Osteoblast (primary cell): ENCODE data around the gene EFCAB5. TPM values are rescaled to one million over a fixed set of nuclear protein-coding genes. Genes with fewer than 3 reads are reported as not detected.
"Not testable (repeated sequence)": the region's sequence is repeated elsewhere in the genome, so short reads cannot be mapped to it uniquely, and the experiment has no call there.

Source experiments
- DNase-seq: peaks from one replicate; pipeline ENCODE4 v3.0.0; 2011; ENCODE audit warnings: low spot score, mixed read lengths; ENCODE audit not compliant: insufficient read length; ENCODE audit errors: missing footprints
- H2AFZ ChIP-seq: 2 replicates; pipeline ENCODE4 v1.6.0; 2011; ENCODE audit warnings: mild to moderate bottlenecking, low read length
- H3K27ac ChIP-seq: 2 replicates; pipeline ENCODE4 v1.5.1; 2011; ENCODE audit warnings: mild to moderate bottlenecking, low read depth, low read length, moderate library complexity
- H3K27me3 ChIP-seq: 2 replicates; pipeline ENCODE4 v1.6.0; 2012; ENCODE audit warnings: mild to moderate bottlenecking, control low read depth, inconsistent platforms, low read length, moderate library complexity; ENCODE audit not compliant: insufficient read depth
- H3K36me3 ChIP-seq: 2 replicates; pipeline ENCODE4 v1.5.1; 2011; ENCODE audit warnings: mild to moderate bottlenecking, low read length, control low read depth, moderate library complexity; ENCODE audit not compliant: insufficient read depth
- H3K4me1 ChIP-seq: 2 replicates; pipeline ENCODE4 v1.5.1; 2011; ENCODE audit warnings: mild to moderate bottlenecking, low read length, control low read depth, moderate library complexity; ENCODE audit not compliant: insufficient read depth
- H3K4me2 ChIP-seq: 2 replicates; pipeline ENCODE4 v1.6.0; 2011; ENCODE audit warnings: mild to moderate bottlenecking, low read length; ENCODE audit not compliant: insufficient read depth
- H3K4me3 ChIP-seq: fragments of 200-600 bp; sonication (generic); 3 replicates; pipeline ENCODE4 v1.5.1; 2012; ENCODE audit warnings: mild to moderate bottlenecking, low read length, inconsistent platforms; ENCODE audit not compliant: insufficient read depth
- H3K79me2 ChIP-seq: 2 replicates; pipeline ENCODE4 v1.6.0; 2012; ENCODE audit warnings: mild to moderate bottlenecking, low read length, control low read depth, inconsistent platforms; ENCODE audit not compliant: insufficient read depth
- H3K9me3 ChIP-seq: 2 replicates; pipeline ENCODE4 v1.5.1; 2011; ENCODE audit warnings: low read depth, low read length, control low read depth
- H4K20me1 ChIP-seq: 2 replicates; pipeline ENCODE4 v1.6.0; 2012; ENCODE audit warnings: mild to moderate bottlenecking, low read length, control low read depth; ENCODE audit not compliant: insufficient read depth
- CTCF ChIP-seq: IDR thresholded peaks from 2 replicates; pipeline ENCODE4 v1.5.1; 2011; ENCODE audit warnings: mild to moderate bottlenecking, low read depth, low read length, moderate library complexity; ENCODE audit errors: extremely low read depth
- total RNA-seq: library from RNA; depleted of rRNA; stranded (reverse); fragments of >200 nt; gene quantifications from 2 replicates; pipeline ENCODE4 v1.2.3, GENCODE V29; 2012

Gene EFCAB5
- total RNA-seq, 1 donor = 0.36 TPM

DNA sequence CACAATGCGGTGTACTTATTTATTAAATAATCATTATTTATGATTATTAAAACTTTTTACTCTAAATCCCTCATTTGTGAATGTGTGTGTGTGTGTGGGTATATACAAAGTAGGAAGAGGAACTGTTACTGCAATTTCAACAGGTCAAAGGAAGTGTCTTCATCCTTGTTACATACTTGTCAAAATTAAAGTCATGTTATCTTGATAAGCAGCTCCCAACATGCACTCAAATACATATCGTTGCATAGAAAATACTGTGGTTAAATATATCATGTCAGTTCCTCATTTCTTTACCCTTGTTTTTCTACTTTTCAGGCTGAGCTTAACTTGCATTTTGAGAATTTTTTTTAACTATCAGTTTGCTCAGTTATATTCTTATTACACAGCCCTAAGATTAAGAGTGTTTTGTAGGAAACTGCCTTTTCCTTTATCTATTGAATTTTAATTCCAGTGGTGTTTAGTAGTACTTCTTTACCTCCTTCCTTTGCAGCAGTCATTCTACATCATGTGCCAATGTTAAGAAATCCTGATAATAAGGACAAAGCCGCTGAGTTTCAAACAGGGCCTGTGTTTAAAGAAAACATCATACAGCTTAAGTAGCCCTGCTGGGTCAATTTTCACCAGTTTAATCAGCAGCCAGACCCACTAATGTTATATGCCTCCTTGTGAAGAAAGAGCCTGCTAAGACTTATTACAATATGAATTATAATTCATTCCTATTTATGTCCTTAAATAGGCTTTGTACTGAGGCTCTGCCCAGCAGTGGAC lies 7.2 kb downstream of the EFCAB5 start:
- no peaks in the 10 kb centered on the region for H3K9me3 ChIP-seq
- H3K4me1 ChIP-seq = no peaks in the 10 kb centered on the region
- no peaks in the 10 kb centered on the region for H3K79me2 ChIP-seq
- no peak overlapping the region for H3K27ac ChIP-seq
- no peaks in the 10 kb centered on the region for H3K27me3 ChIP-seq
- no peak overlapping the region for H3K4me3 ChIP-seq
- no peaks in the 10 kb centered on the region for H3K36me3 ChIP-seq
- no peak overlapping the region for H2AFZ ChIP-seq
- H4K20me1 ChIP-seq = no peaks in the 10 kb centered on the region
- H3K4me2 ChIP-seq = no peak overlapping the region
- no peak for TF ChIP-seq CTCF
- DNase-seq = no peak

GRCh38 chr17:29949696-29950095 lies 8.3 kb downstream of the EFCAB5 start:
- Histone ChIP-seq H3K79me2 (no peaks in the 10 kb centered on the region), H3K27me3 (no peaks in the 10 kb centered on the region), H2AFZ (no peak overlapping the region), H4K20me1 (no peaks in the 10 kb centered on the region), H3K9me3 (no peaks in the 10 kb centered on the region), H3K4me2 (no peak overlapping the region), H3K27ac (no peak overlapping the region), H3K4me1 (no peaks in the 10 kb centered on the region), H3K4me3 (no peak overlapping the region), H3K36me3 (no peaks in the 10 kb centered on the region)
- DNase-seq = no peak
- no peak for TF ChIP-seq CTCF

DNA sequence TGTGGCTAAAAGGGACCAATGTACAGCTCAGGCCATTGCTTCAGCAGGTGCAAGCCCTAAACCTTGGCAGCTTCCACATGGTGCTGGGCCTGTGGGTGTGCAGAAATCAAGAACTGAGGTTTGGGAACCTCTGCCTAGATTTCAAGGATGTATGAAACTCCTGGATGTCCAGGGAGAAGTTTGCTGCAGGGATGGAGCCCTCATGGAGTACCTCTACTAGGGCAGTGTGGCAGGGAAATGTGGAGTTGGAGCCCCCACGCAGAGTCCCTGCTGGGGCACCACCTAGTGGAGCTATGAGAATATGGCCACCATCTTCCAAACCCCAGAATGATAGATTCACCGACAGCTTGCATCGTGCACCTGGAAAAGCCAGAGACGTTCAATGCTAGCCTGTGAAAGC lies 13.0 kb downstream of the EFCAB5 start:
- Histone ChIP-seq H3K36me3 (no peaks in the 10 kb centered on the region), H3K4me1 (peaks cover 8% of the 10 kb centered on the region), H3K27me3 (no peaks in the 10 kb centered on the region), H3K79me2 (no peaks in the 10 kb centered on the region), H3K9me3 (no peaks in the 10 kb centered on the region), H4K20me1 (no peaks in the 10 kb centered on the region), H3K27ac (no peak overlapping the region), H2AFZ (no peak overlapping the region), H3K4me2 (no peak overlapping the region), H3K4me3 (no peak overlapping the region)
- DNase-seq = no peak
- no peak for TF ChIP-seq CTCF

- DNase-seq = no peak
- no peaks in the 10 kb centered on the region for H3K79me2 ChIP-seq
- TF ChIP-seq CTCF = no peak
- no peaks in the 10 kb centered on the region for H3K9me3 ChIP-seq
- no peak overlapping the region for H3K4me2 ChIP-seq
- no peaks in the 10 kb centered on the region for H3K36me3 ChIP-seq
- H3K27me3 ChIP-seq = no peaks in the 10 kb centered on the region
- peaks cover 14% of the 10 kb centered on the region for H3K4me1 ChIP-seq
- no peak overlapping the region for H2AFZ ChIP-seq
- no peak overlapping the region for H3K4me3 ChIP-seq
- no peaks in the 10 kb centered on the region for H4K20me1 ChIP-seq
- H3K27ac ChIP-seq = no peak overlapping the region
Measured at GRCh38 chr17:29956225-29956624, 14.8 kb downstream of the EFCAB5 start.

- DNase-seq, H3K9me3 ChIP-seq, H3K4me3 ChIP-seq, H3K27ac ChIP-seq, H3K79me2 ChIP-seq, H3K36me3 ChIP-seq, H2AFZ ChIP-seq, H3K4me2 ChIP-seq, H3K27me3 ChIP-seq, H4K20me1 ChIP-seq: not testable (repeated sequence)
- peaks cover 14% of the 10 kb centered on the region for H3K4me1 ChIP-seq
Measured at GRCh38 chr17:29957488-29957887, 16.1 kb downstream of the EFCAB5 start.
